ENCODE measurements around the gene AUTS2.

- TF ChIP-seq CTCF (IDR thresholded peaks at IDR 0.05) = no peak
- TF ChIP-seq POLR2A (IDR thresholded peaks at IDR 0.05) = no peak
Observed at GRCh38 chr7:70361821-70362220, 763.5 kb downstream of the AUTS2 start.

All from thyroid gland (tissue), 4 donors.